Osteoblast (primary cell): ENCODE results near the gene GALNT2. TPM values are rescaled to one million over a fixed set of nuclear protein-coding genes. Genes with fewer than 3 reads are reported as not detected.
A peak's percentile ranks its signal among the peaks of the same experiment; 100 is the strongest.

Experiments
- DNase-seq: peaks from one replicate; pipeline ENCODE4 v3.0.0; 2011; ENCODE audit warnings: low spot score, mixed read lengths; ENCODE audit not compliant: insufficient read length; ENCODE audit errors: missing footprints
- H2AFZ ChIP-seq: 2 replicates; pipeline ENCODE4 v1.6.0; 2011; ENCODE audit warnings: mild to moderate bottlenecking, low read length
- H3K27ac ChIP-seq: 2 replicates; pipeline ENCODE4 v1.5.1; 2011; ENCODE audit warnings: mild to moderate bottlenecking, low read depth, low read length, moderate library complexity
- H3K27me3 ChIP-seq: 2 replicates; pipeline ENCODE4 v1.6.0; 2012; ENCODE audit warnings: mild to moderate bottlenecking, control low read depth, inconsistent platforms, low read length, moderate library complexity; ENCODE audit not compliant: insufficient read depth
- H3K36me3 ChIP-seq: 2 replicates; pipeline ENCODE4 v1.5.1; 2011; ENCODE audit warnings: mild to moderate bottlenecking, low read length, control low read depth, moderate library complexity; ENCODE audit not compliant: insufficient read depth
- H3K4me1 ChIP-seq: 2 replicates; pipeline ENCODE4 v1.5.1; 2011; ENCODE audit warnings: mild to moderate bottlenecking, low read length, control low read depth, moderate library complexity; ENCODE audit not compliant: insufficient read depth
- H3K4me2 ChIP-seq: 2 replicates; pipeline ENCODE4 v1.6.0; 2011; ENCODE audit warnings: mild to moderate bottlenecking, low read length; ENCODE audit not compliant: insufficient read depth
- H3K4me3 ChIP-seq: fragments of 200-600 bp; sonication (generic); 3 replicates; pipeline ENCODE4 v1.5.1; 2012; ENCODE audit warnings: mild to moderate bottlenecking, low read length, inconsistent platforms; ENCODE audit not compliant: insufficient read depth
- H3K79me2 ChIP-seq: 2 replicates; pipeline ENCODE4 v1.6.0; 2012; ENCODE audit warnings: mild to moderate bottlenecking, low read length, control low read depth, inconsistent platforms; ENCODE audit not compliant: insufficient read depth
- H3K9me3 ChIP-seq: 2 replicates; pipeline ENCODE4 v1.5.1; 2011; ENCODE audit warnings: low read depth, low read length, control low read depth
- H4K20me1 ChIP-seq: 2 replicates; pipeline ENCODE4 v1.6.0; 2012; ENCODE audit warnings: mild to moderate bottlenecking, low read length, control low read depth; ENCODE audit not compliant: insufficient read depth
- CTCF ChIP-seq: IDR thresholded peaks from 2 replicates; pipeline ENCODE4 v1.5.1; 2011; ENCODE audit warnings: mild to moderate bottlenecking, low read depth, low read length, moderate library complexity; ENCODE audit errors: extremely low read depth
- total RNA-seq: library from RNA; depleted of rRNA; stranded (reverse); fragments of >200 nt; gene quantifications from 2 replicates; pipeline ENCODE4 v1.2.3, GENCODE V29; 2012

The GALNT2 gene
- total RNA-seq, 1 donor = 83.2 TPM

GRCh38 chr1:230079199-230080024, 12.4 kb downstream of the GALNT2 start:
- H3K27me3 ChIP-seq = no peaks in the 10 kb centered on the region
- peaks cover 18% of the 10 kb centered on the region for H4K20me1 ChIP-seq
- H3K4me2 ChIP-seq = no peak overlapping the region
- H2AFZ ChIP-seq = no peak overlapping the region
- H3K9me3 ChIP-seq = no peaks in the 10 kb centered on the region
- no peak for DNase-seq
- H3K36me3 ChIP-seq = no peaks in the 10 kb centered on the region
- H3K4me1 ChIP-seq = peaks cover 43% of the 10 kb centered on the region
- peak overlapping the region; percentile 91 for H3K27ac ChIP-seq
- no peak overlapping the region for H3K4me3 ChIP-seq
- no peak for TF ChIP-seq CTCF
- H3K79me2 ChIP-seq = peaks cover 95% of the 10 kb centered on the region

- H3K9me3 ChIP-seq = no peaks in the 10 kb centered on the region
- no peak overlapping the region for H3K27ac ChIP-seq
- peaks cover 11% of the 10 kb centered on the region for H4K20me1 ChIP-seq
- no peak for TF ChIP-seq CTCF
- H3K36me3 ChIP-seq = no peaks in the 10 kb centered on the region
- H3K27me3 ChIP-seq = no peaks in the 10 kb centered on the region
- H3K4me1 ChIP-seq = peaks cover 57% of the 10 kb centered on the region
- no peak overlapping the region for H3K4me2 ChIP-seq
- peaks cover 92% of the 10 kb centered on the region for H3K79me2 ChIP-seq
- H3K4me3 ChIP-seq = no peak overlapping the region
- H2AFZ ChIP-seq = no peak overlapping the region
- DNase-seq = no peak
Measured at GRCh38 chr1:230080822-230081221, 13.8 kb downstream of the GALNT2 start.

- H3K27me3 ChIP-seq = no peaks in the 10 kb centered on the region
- H4K20me1 ChIP-seq = peaks cover 4% of the 10 kb centered on the region
- DNase-seq = no peak
- TF ChIP-seq CTCF = no peak
- H3K27ac ChIP-seq = no peak overlapping the region
- no peaks in the 10 kb centered on the region for H3K36me3 ChIP-seq
- H3K4me3 ChIP-seq = no peak overlapping the region
- no peak overlapping the region for H3K4me2 ChIP-seq
- H3K4me1 ChIP-seq = peaks cover 63% of the 10 kb centered on the region
- no peaks in the 10 kb centered on the region for H3K9me3 ChIP-seq
- H3K79me2 ChIP-seq = peaks cover 92% of the 10 kb centered on the region
- H2AFZ ChIP-seq = no peak overlapping the region
Measured at GRCh38 chr1:230081751-230082150, 14.7 kb downstream of the GALNT2 start.

- Histone ChIP-seq H3K4me3 (no peak overlapping the region), H3K79me2 (peaks cover 92% of the 10 kb centered on the region), H3K27me3 (no peaks in the 10 kb centered on the region), H3K9me3 (no peaks in the 10 kb centered on the region), H4K20me1 (peaks cover 3% of the 10 kb centered on the region), H3K36me3 (no peaks in the 10 kb centered on the region), H3K27ac (no peak overlapping the region), H2AFZ (no peak overlapping the region), H3K4me1 (peaks cover 63% of the 10 kb centered on the region), H3K4me2 (no peak overlapping the region)
- DNase-seq = no peak
- TF ChIP-seq CTCF = no peak
Measured at GRCh38 chr1:230082211-230082610, 15.2 kb downstream of the GALNT2 start.
